Neural progenitor cell (in vitro differentiated cells): ENCODE measurements around the gene SLC35D2.

Source experiments
- EZH2phosphoT487 ChIP-seq: fragments of 200-600 bp; sonication (generic); IDR thresholded peaks from 2 replicates; pipeline ENCODE4 v1.6.1; 2017; ENCODE audit warnings: antibody characterized with exemption
- TF ChIP-seq, protein P1 (sequence below): fragments of 200-600 bp; sonication (generic); IDR thresholded peaks from 2 replicates; pipeline ENCODE4 v1.5.1; 2017; ENCODE audit warnings: antibody characterized with exemption, mild to moderate bottlenecking

DNA sequence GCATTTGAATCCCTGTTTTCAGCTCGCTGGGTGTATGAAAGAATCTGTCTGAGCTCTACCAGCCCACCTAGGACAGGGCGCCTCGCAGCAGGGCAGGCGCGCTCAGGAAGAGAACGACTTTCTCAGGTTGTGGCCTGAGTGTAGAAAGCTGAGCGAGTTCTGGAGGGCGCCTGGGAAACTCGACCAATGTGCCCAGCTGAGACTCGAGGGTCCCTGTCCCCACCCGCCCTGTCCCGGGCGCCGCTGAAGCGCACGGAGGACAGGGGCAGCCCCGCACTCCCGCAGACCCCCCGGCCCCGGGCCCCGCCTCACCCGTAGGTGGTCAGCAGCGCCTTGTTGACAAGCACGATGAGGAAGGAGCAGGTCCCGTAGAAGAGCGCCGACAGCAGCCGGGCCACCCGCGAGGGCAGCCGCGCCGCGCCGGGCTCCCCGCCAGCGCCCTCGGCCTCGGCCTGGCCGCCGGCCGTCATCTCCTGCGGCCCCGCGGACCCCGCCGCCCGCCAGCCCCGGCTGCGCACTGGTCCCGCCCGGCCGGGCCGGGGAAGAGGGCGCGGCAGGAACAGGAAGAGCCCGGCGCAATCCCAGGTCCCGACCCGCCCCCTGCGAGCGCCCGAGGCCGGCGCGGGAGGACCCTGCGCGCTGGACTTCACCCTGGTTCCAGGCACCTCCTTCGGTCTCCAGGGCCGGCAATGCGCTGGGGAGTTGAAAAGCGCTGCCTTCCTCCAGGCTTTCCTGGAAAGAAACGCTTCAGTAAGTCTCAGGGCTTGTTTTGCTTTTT lies at the start of gene SLC35D2:
- no peak for TF ChIP-seq EZH2phosphoT487
- TF ChIP-seq, protein P1, sequence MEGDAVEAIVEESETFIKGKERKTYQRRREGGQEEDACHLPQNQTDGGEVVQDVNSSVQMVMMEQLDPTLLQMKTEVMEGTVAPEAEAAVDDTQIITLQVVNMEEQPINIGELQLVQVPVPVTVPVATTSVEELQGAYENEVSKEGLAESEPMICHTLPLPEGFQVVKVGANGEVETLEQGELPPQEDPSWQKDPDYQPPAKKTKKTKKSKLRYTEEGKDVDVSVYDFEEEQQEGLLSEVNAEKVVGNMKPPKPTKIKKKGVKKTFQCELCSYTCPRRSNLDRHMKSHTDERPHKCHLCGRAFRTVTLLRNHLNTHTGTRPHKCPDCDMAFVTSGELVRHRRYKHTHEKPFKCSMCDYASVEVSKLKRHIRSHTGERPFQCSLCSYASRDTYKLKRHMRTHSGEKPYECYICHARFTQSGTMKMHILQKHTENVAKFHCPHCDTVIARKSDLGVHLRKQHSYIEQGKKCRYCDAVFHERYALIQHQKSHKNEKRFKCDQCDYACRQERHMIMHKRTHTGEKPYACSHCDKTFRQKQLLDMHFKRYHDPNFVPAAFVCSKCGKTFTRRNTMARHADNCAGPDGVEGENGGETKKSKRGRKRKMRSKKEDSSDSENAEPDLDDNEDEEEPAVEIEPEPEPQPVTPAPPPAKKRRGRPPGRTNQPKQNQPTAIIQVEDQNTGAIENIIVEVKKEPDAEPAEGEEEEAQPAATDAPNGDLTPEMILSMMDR = no peak
